GM19099 (cell line): ENCODE data around the gene RAB11FIP2.

Source experiments
- POLR2A ChIP-seq: IDR thresholded peaks from 3 replicates; pipeline ENCODE4 v1.6.1; 2011; ENCODE audit warnings: low read depth; ENCODE audit not compliant: insufficient read length; ENCODE audit errors: extremely low read depth

The RAB11FIP2 gene

DNA sequence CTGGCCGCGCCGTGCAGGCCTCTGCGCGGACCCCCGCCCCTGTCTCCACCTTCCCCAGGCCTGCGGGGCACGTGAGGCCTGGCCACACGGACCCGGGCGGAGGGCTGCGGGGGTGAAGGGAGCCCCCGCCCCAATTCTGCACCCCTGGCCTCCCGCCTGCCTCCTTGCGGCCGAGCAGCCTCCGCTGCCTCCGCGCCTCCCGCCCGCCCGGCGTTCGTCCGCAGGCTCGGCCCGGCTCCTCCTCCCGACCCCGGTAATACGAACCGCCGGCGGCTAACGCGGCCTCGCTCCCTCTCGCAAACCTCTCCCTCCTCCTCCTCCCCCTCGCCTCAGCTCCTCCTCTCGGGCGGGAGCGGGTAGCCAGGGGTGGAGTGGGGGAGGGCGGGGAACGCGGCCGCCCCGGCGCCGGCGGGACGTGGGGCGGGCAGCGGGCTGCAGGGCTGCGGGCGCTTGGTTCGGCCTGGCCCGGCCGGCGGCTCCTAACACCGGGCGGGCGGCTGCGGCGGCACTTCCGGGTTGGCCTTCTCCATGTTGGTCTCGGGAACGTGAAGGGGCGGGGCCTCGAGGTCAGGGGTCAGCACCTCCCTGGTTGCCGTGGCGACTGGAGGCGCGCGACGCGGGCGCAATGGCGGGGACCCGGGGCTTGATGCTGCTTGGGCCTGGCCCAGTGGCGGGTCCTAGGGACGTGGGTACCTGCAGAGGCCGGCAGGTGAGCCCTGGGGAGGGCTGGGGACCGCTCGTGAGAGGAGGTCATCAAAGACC lies at the start of gene RAB11FIP2:
TSS of gene RAB11FIP2 (minus strand) at position 547 of the 762 bp plus-strand sequence. CDS start 778 bp downstream, outside the sequence.
- peak; percentile 84 for TF ChIP-seq POLR2A

DNA sequence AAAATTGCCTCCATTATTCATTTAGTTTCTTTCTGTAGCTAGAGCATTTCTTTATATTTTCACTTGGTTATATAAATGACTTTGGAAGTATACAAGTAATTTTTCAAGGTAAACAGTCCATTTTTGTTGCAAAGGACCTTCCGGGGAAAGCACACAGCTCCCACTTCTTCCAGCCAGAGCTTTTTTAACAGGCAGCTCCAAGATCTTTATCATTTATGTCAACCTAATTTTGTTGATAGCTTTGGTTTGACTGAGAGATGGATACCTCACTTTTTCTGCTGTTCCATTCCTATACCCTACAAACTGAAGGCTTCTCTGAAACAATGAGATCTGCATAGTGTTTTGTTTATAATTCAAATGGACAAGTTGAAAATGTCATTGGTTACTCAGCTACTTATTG lies 49.3 kb upstream of the RAB11FIP2 start:
- TF ChIP-seq POLR2A = no peak

DNA sequence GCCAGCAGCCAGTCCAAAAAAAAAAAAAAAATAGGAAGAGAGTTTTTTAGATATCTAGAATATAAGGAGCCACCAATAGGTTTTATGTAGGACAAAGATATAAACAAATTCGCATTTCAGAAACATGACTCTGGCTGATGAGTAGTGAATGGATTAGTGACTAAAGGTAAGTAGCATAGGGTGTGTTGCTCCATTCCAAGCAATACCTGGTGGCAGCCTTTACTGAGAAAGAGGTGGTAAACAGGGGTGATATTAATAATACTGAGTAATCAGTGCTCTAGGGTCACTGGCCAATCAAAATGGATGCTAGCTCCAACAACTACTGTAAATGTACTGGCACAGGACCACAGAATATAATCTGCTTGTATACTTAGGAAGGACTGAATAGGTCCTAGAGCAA lies 45.5 kb upstream of the RAB11FIP2 start:
- TF ChIP-seq POLR2A = no peak

GRCh38 chr10:118080817-118081216 lies 34.1 kb upstream of the RAB11FIP2 start:
- no peak for TF ChIP-seq POLR2A

GRCh38 chr10:118076705-118077104 lies 30.0 kb upstream of the RAB11FIP2 start:
- no peak for TF ChIP-seq POLR2A

DNA sequence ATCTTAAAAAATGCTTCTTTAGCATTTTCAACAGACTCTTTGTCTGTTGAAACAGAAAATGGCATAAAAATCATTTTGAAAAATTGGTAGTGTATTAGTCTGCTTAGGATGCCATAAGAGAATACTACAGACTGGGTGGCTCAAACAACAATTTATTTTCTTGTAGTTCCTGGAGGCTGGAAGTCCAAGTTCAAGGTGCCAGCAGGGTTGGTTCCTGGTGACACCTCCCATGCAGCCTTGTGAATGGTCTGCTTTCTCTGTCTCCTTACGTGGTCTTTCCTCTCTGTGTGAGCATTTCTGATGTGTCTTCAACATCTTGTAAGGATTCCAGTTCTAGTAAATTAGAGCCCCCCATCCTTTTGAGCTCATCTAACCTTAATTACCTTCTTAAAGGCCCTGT lies 26.1 kb upstream of the RAB11FIP2 start:
- no peak for TF ChIP-seq POLR2A

DNA sequence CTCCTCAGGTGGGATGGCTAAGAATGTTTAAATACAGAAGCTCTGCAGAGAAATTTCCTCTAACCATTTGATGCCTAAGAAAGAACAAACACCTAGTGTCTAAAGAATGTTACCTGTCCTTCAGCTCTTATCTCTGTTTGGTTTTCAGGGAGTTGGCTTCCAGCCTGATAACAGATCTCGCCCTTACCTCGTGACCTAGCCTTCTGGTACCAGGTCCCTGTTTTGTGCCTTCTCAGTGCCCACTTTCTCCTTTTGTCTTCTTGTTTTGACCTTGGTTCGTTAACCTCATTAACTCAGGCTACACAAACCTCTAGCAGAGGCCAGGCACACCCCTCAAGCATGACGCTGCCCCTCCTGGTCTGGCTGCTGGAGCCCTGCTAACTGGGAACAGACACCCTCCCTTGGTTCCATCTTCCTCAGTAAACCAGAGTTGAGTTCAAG lies 16.1 kb upstream of the RAB11FIP2 start:
- TF ChIP-seq POLR2A = no peak

GRCh38 chr10:118058371-118058770 lies 11.6 kb upstream of the RAB11FIP2 start:
- no peak for TF ChIP-seq POLR2A

- no peak for TF ChIP-seq POLR2A
These were observed 10.6 kb upstream of the RAB11FIP2 start for GRCh38 chr10:118057361-118057760.

- no peak for TF ChIP-seq POLR2A
These were observed 7.6 kb upstream of the RAB11FIP2 start for GRCh38 chr10:118054383-118054782.

- TF ChIP-seq POLR2A = no peak
These were observed 6.1 kb upstream of the RAB11FIP2 start for GRCh38 chr10:118052816-118053215.

GRCh38 chr10:118047880-118048279 lies 1.1 kb upstream of the RAB11FIP2 start:
- no peak for TF ChIP-seq POLR2A

DNA sequence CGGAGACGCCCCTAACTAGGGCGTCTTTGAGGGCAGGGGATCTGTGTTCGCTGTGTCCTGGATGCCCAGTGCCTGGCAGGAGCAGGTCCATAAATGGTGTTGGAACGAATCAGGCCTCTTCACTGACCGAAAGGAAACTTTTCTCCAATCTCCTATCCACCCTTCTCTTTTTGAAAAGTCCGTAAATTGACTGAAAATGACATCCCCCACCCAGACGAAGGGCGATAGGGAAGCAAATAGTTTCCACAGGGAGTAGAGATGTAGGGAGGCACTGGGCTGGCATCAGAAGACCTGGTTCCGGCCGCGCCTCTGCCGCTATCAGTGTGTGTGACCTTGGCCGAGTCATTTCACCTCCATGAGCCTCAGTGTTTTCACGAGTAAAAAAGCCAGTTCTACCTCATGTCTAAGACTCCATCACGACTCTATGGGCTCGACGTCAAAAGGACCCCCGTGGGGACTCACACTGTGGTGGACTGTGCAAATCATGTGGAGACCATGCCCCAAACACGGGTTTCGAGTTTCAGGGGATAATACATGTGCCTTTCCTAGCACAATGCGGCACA lies 497 bp upstream of the RAB11FIP2 start:
- no peak for TF ChIP-seq POLR2A

GRCh38 chr10:118045837-118046394 lies 825 bp downstream of the RAB11FIP2 start:
- no peak for TF ChIP-seq POLR2A

DNA sequence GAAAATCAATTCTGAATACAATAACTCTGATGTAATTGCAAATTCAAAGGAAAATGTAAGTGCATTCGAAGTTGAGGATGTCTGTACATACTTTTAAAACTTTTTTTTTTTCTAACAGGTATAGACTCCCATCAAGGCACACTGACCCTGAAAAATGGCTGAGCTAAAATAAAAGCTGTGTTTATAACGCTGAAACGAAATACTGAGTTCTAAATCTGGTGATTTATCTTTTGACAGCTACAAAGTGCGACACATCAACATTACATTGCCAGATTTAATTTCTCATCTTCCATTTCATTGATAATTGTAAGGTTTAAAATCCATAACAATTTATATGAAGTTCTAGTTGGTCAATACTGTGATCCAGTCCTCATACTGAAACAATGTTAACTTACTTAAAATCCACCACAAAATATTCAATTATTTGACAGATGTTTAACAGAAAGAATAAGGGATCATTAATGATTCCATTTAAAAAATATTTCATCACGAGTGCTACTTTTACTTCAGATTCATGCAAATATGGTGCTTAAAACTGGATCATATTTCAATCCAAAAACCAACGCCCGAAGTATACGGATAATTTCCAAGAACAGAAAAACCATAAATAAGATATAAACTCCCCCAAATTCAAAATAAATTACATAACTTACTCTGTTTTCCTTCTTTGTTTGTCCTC lies 1.4 kb downstream of the RAB11FIP2 start:
- TF ChIP-seq POLR2A = no peak
